GM23338 (cell line): ENCODE measurements around the gene NPC1L1. TPM values are rescaled to one million over a fixed set of nuclear protein-coding genes. Genes with fewer than 3 reads are reported as not detected.

Experiments
- CREB1 ChIP-seq: fragments of 250-450 bp; sonication (Bioruptor Pico); IDR thresholded peaks from 2 replicates; pipeline ENCODE4 v1.5.0; 2020; ENCODE audit warnings: low read depth, mild to moderate bottlenecking, moderate library complexity
- EZH2phosphoT487 ChIP-seq: fragments of 200-600 bp; sonication (generic); IDR thresholded peaks from one replicate; pipeline ENCODE4 v1.8.1; 2018; ENCODE audit warnings: antibody characterized with exemption; ENCODE audit not compliant: unreplicated experiment
- POLR2AphosphoS5 ChIP-seq: IDR thresholded peaks from 2 replicates; pipeline ENCODE4 v1.6.1; 2016; ENCODE audit warnings: antibody characterized with exemption, low read depth
- REST ChIP-seq: IDR thresholded peaks from one replicate; pipeline ENCODE4 v1.6.1; 2018; ENCODE audit warnings: antibody characterized with exemption; ENCODE audit not compliant: unreplicated experiment
- STAT1 ChIP-seq: IDR thresholded peaks from one replicate; pipeline ENCODE4 v1.6.1; 2016; ENCODE audit warnings: antibody characterized with exemption; ENCODE audit not compliant: unreplicated experiment
- ZNF114 ChIP-seq: fragments of 250-450 bp; sonication (Bioruptor Pico); IDR thresholded peaks from 2 replicates; pipeline ENCODE4 v1.5.0; 2020; ENCODE audit warnings: mild to moderate bottlenecking, moderate library complexity
- ZNF331 ChIP-seq: fragments of 250-450 bp; sonication (Bioruptor Pico); IDR thresholded peaks from 2 replicates; pipeline ENCODE4 v1.5.0; 2020; ENCODE audit warnings: low read depth, mild to moderate bottlenecking, moderate library complexity
- polyA plus RNA-seq: library from polyadenylated mRNA; unstranded; fragments of >200 nt; fragmentation: Nextera tagmentation; extraction: Ambion mirVana; gene quantifications from 2 replicates; pipeline ENCODE4 v1.2.1, GENCODE V29; 2016
- total RNA-seq: library from RNA; depleted of rRNA; stranded (reverse); fragments of >200 nt; shearing (Covaris generic); gene quantifications from 2 replicates; pipeline ENCODE4 v1.2.3, GENCODE V29; 2014
- TF ChIP-seq, protein P1 (sequence below): fragments of 250-450 bp; sonication (Bioruptor Pico); IDR thresholded peaks from 2 replicates; pipeline ENCODE4 v1.5.0; 2020; ENCODE audit warnings: mild to moderate bottlenecking, moderate library complexity

NPC1L1 gene
- total and polyA plus RNA-seq, 2 experiments from 2014 or later = 0.03 TPM; not detected in 1

DNA sequence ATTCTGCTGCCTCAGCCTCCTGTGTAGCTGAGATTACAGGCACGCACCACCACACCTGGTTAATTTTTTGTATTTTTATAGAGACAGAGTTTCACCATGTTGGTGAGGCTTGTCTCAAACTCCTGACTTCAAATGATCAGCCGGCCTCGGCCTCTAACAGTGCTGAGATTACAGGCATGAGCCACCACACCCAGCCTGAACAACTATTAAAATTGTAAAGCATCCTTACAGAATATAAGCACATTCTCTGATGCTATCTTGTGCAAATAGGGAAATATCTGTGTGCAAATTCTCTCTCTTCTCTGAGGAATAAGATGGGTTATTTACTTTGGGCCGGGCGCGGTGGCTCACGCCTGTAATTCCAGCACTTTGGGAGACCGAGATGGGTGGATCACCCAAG, 63.2 kb downstream of the NPC1L1 start (continued):
- TF ChIP-seq, protein P1, sequence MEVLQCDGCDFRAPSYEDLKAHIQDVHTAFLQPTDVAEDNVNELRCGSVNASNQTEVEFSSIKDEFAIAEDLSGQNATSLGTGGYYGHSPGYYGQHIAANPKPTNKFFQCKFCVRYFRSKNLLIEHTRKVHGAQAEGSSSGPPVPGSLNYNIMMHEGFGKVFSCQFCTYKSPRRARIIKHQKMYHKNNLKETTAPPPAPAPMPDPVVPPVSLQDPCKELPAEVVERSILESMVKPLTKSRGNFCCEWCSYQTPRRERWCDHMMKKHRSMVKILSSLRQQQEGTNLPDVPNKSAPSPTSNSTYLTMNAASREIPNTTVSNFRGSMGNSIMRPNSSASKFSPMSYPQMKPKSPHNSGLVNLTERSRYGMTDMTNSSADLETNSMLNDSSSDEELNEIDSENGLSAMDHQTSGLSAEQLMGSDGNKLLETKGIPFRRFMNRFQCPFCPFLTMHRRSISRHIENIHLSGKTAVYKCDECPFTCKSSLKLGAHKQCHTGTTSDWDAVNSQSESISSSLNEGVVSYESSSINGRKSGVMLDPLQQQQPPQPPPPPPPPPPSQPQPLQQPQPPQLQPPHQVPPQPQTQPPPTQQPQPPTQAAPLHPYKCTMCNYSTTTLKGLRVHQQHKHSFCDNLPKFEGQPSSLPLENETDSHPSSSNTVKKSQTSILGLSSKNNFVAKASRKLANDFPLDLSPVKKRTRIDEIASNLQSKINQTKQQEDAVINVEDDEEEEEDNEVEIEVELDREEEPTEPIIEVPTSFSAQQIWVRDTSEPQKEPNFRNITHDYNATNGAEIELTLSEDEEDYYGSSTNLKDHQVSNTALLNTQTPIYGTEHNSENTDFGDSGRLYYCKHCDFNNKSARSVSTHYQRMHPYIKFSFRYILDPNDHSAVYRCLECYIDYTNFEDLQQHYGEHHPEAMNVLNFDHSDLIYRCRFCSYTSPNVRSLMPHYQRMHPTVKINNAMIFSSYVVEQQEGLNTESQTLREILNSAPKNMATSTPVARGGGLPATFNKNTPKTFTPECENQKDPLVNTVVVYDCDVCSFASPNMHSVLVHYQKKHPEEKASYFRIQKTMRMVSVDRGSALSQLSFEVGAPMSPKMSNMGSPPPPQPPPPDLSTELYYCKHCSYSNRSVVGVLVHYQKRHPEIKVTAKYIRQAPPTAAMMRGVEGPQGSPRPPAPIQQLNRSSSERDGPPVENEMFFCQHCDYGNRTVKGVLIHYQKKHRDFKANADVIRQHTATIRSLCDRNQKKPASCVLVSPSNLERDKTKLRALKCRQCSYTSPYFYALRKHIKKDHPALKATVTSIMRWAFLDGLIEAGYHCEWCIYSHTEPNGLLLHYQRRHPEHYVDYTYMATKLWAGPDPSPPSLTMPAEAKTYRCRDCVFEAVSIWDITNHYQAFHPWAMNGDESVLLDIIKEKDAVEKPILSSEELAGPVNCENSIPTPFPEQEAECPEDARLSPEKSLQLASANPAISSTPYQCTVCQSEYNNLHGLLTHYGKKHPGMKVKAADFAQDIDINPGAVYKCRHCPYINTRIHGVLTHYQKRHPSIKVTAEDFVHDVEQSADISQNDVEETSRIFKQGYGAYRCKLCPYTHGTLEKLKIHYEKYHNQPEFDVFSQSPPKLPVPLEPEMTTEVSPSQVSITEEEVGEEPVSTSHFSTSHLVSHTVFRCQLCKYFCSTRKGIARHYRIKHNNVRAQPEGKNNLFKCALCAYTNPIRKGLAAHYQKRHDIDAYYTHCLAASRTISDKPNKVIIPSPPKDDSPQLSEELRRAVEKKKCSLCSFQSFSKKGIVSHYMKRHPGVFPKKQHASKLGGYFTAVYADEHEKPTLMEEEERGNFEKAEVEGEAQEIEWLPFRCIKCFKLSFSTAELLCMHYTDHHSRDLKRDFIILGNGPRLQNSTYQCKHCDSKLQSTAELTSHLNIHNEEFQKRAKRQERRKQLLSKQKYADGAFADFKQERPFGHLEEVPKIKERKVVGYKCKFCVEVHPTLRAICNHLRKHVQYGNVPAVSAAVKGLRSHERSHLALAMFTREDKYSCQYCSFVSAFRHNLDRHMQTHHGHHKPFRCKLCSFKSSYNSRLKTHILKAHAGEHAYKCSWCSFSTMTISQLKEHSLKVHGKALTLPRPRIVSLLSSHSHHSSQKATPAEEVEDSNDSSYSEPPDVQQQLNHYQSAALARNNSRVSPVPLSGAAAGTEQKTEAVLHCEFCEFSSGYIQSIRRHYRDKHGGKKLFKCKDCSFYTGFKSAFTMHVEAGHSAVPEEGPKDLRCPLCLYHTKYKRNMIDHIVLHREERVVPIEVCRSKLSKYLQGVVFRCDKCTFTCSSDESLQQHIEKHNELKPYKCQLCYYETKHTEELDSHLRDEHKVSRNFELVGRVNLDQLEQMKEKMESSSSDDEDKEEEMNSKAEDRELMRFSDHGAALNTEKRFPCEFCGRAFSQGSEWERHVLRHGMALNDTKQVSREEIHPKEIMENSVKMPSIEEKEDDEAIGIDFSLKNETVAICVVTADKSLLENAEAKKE (CRISPR knock-in tag) = no peak
- no peak for TF ChIP-seq POLR2AphosphoS5
- no peak for TF ChIP-seq ZNF331 (CRISPR knock-in tag)
- TF ChIP-seq CREB1 (CRISPR knock-in tag) = no peak
- TF ChIP-seq STAT1 = no peak
- no peak for TF ChIP-seq ZNF114
- TF ChIP-seq REST = no peak
- no peak for TF ChIP-seq EZH2phosphoT487
